H1 (cell line): ENCODE results near the gene RPS21. TPM values are rescaled to one million over a fixed set of nuclear protein-coding genes. Genes with fewer than 3 reads are reported as not detected.

Experiments used
- CTCF ChIA-PET: fragments of 300-600 bp; sonication (Branson Sonifier 250); formaldehyde crosslinking; loops from one replicate; lab custom pipeline; 2021; ENCODE audit not compliant: partially characterized antibody; lab: Charles Lee
- POLR2A ChIA-PET: fragments of 300-600 bp; sonication (Branson Sonifier 250); formaldehyde crosslinking; loops from one replicate; lab custom pipeline; 2021; ENCODE audit warnings: inconsistent platforms; ENCODE audit not compliant: partially characterized antibody; lab: Charles Lee
- DNase-seq, 2 experiments: peaks; one replicate each; pipeline versions ENCODE4 v3.0.0 to v3.0.0-alpha.2; 2010 to 2022; ENCODE audit warnings: low spot score in 2 of 2, low read depth in 1 of 2, mixed read lengths in 1 of 2
- FAIRE-seq: peaks from 2 replicates; lab custom pipeline; 2011; peaks lifted over from hg19 to GRCh38; lab: Jason Lieb, UNC
- H2AFZ ChIP-seq: 2 replicates; pipeline ENCODE4 v1.8.1; 2012; ENCODE audit warnings: low read length, inconsistent platforms
- H2AK5ac ChIP-seq: 2 replicates; pipeline ENCODE4 v1.6.1; 2013; ENCODE audit warnings: low read depth, low read length
- H2BK120ac ChIP-seq: replicated peaks from 2 replicates; pipeline ENCODE3; 2013; ENCODE audit warnings: low read depth, low read length, inconsistent platforms
- H2BK12ac ChIP-seq: 2 replicates; pipeline ENCODE4 v1.6.1; 2013; ENCODE audit warnings: low read depth, low read length
- H2BK15ac ChIP-seq: 2 replicates; pipeline ENCODE4 v1.6.1; 2013; ENCODE audit warnings: low read length
- H2BK20ac ChIP-seq: 2 replicates; pipeline ENCODE4 v1.6.1; 2013; ENCODE audit warnings: low read length
- H2BK5ac ChIP-seq: 2 replicates; pipeline ENCODE4 v1.6.1; 2013; ENCODE audit warnings: low read depth, low read length
- H3K14ac ChIP-seq: 2 replicates; pipeline ENCODE4 v1.6.1; 2013; ENCODE audit warnings: inconsistent platforms; ENCODE audit not compliant: insufficient read length
- H3K18ac ChIP-seq: 2 replicates; pipeline ENCODE4 v1.6.1; 2013; ENCODE audit warnings: low read length; ENCODE audit errors: extremely low read depth
- H3K23ac ChIP-seq: 2 replicates; pipeline ENCODE4 v1.6.1; 2013; ENCODE audit warnings: inconsistent platforms; ENCODE audit not compliant: insufficient read length
- H3K23me2 ChIP-seq: 2 replicates; pipeline ENCODE4 v1.6.1; 2013; ENCODE audit warnings: low read depth, low read length
- H3K27ac ChIP-seq: 2 replicates; pipeline ENCODE4 v1.6.1; 2011; ENCODE audit warnings: low read depth, low read length, inconsistent platforms
- H3K27me3 ChIP-seq, 4 experiments: replicated peaks in 1 of 4; 1 replicate in 1 of 4; 2 replicates in 3 of 4; pipeline versions ENCODE4 v1.6.1 to v1.8.1; 2011 to 2013; ENCODE audit warnings: low read length in 3 of 4, mild to moderate bottlenecking in 3 of 4, inconsistent platforms in 2 of 4, mixed read lengths in 2 of 4, moderate library complexity in 1 of 4; ENCODE audit not compliant: control insufficient read depth in 3 of 4, insufficient read depth in 3 of 4; ENCODE audit errors: extremely low read depth in 1 of 4
- H3K36me3 ChIP-seq, 4 experiments: 2 replicates each; pipeline versions ENCODE4 v1.6.1 to v1.8.1; 2011 to 2013; ENCODE audit warnings: mild to moderate bottlenecking in 4 of 4, low read length in 3 of 4, moderate library complexity in 2 of 4, control low read depth in 1 of 4, inconsistent platforms in 1 of 4; ENCODE audit not compliant: insufficient read depth in 4 of 4, control insufficient read depth in 2 of 4
- H3K4ac ChIP-seq: replicated peaks from 2 replicates; pipeline ENCODE3; 2013; ENCODE audit warnings: low read length, low read depth, mixed read lengths, inconsistent platforms; ENCODE audit not compliant: insufficient read length
- H3K4me1 ChIP-seq, 4 experiments: replicated peaks in 1 of 4; 1 replicate in 1 of 4; 2 replicates in 3 of 4; pipeline versions ENCODE4 v1.6.1 to v1.8.1; 2011 to 2013; ENCODE audit warnings: low read length in 3 of 4, inconsistent platforms in 2 of 4, mixed read lengths in 1 of 4; ENCODE audit not compliant: insufficient read depth in 4 of 4, control insufficient read depth in 3 of 4
- H3K4me2 ChIP-seq, 2 experiments: 2 replicates each; pipeline versions ENCODE4 v1.6.1 to v1.8.1; 2011 to 2013; ENCODE audit warnings: low read depth in 2 of 2, low read length in 2 of 2, control low read depth in 1 of 2, inconsistent platforms in 1 of 2, mild to moderate bottlenecking in 1 of 2; ENCODE audit not compliant: insufficient read depth in 1 of 2
- H3K4me3 ChIP-seq, 4 experiments: fragments of 200-600, 300-600 bp in 1 of 4; sonication (generic), shearing (Covaris generic), sonication (Bioruptor Twin) in 1 of 4; 2 replicates each; pipeline versions ENCODE4 v1.5.1 to v1.8.1; 2011 to 2016; ENCODE audit warnings: low read length in 4 of 4, low read depth in 3 of 4, control low read depth in 2 of 4, inconsistent platforms in 2 of 4, mild to moderate bottlenecking in 2 of 4, mixed read lengths in 1 of 4, moderate library complexity in 1 of 4; ENCODE audit not compliant: insufficient read depth in 2 of 4; ENCODE audit errors: extremely low read depth in 1 of 4
- H3K56ac ChIP-seq: replicated peaks from 2 replicates; pipeline ENCODE3; 2013; ENCODE audit warnings: low read depth, mild to moderate bottlenecking, mixed read lengths, low read length, inconsistent platforms; ENCODE audit not compliant: insufficient read length
- H3K79me1 ChIP-seq: 2 replicates; pipeline ENCODE4 v1.6.1; 2013; ENCODE audit warnings: low read depth, low read length, control low read depth
- H3K79me2 ChIP-seq, 2 experiments: 2 replicates each; pipeline versions ENCODE4 v1.6.1 to v1.8.1; 2012 to 2013; ENCODE audit warnings: low read length in 2 of 2, mild to moderate bottlenecking in 2 of 2, inconsistent platforms in 1 of 2; ENCODE audit not compliant: insufficient read depth in 2 of 2, control insufficient read depth in 1 of 2
- H3K9ac ChIP-seq, 4 experiments: replicated peaks in 1 of 4; 1 replicate in 1 of 4; 2 replicates in 3 of 4; pipeline versions ENCODE4 v1.6.1 to v1.8.1; 2011 to 2013; ENCODE audit warnings: low read depth in 3 of 4, low read length in 3 of 4, control low read depth in 2 of 4, mild to moderate bottlenecking in 2 of 4, moderate library complexity in 2 of 4, inconsistent platforms in 1 of 4; ENCODE audit errors: extremely low read depth in 1 of 4
- H3K9me3 ChIP-seq, 2 experiments: 2 replicates each; pipeline versions ENCODE4 v1.6.1 to v1.8.1; 2012 to 2013; ENCODE audit warnings: mild to moderate bottlenecking in 2 of 2, moderate library complexity in 2 of 2, control low read depth in 1 of 2, inconsistent platforms in 1 of 2, low read depth in 1 of 2, low read length in 1 of 2, mixed read lengths in 1 of 2; ENCODE audit not compliant: insufficient read depth in 2 of 2
- H4K20me1 ChIP-seq, 2 experiments: replicated peaks in 1 of 2; 2 replicates each; pipeline versions ENCODE3 to v1.8.1; 2011 to 2013; ENCODE audit warnings: inconsistent platforms in 2 of 2, low read length in 2 of 2, mild to moderate bottlenecking in 1 of 2; ENCODE audit not compliant: insufficient read depth in 2 of 2, control insufficient read depth in 1 of 2
- H4K5ac ChIP-seq: 2 replicates; pipeline ENCODE4 v1.6.1; 2013; ENCODE audit warnings: low read length, low read depth, mixed read lengths, inconsistent platforms; ENCODE audit not compliant: insufficient read length
- H4K8ac ChIP-seq: 2 replicates; pipeline ENCODE4 v1.8.0; 2013; ENCODE audit warnings: mild to moderate bottlenecking, moderate library complexity, low read length, inconsistent platforms; ENCODE audit not compliant: insufficient read depth; ENCODE audit errors: extremely low read depth
- H4K91ac ChIP-seq: replicated peaks from 2 replicates; pipeline ENCODE3; 2013; ENCODE audit warnings: low read length, mixed read lengths, inconsistent platforms; ENCODE audit not compliant: insufficient read length
- CBX8 ChIP-seq: fragments of 300-800, 300-1000 bp; sonication (generic); IDR thresholded peaks from 2 replicates; pipeline ENCODE4 v1.7.1; 2016; ENCODE audit warnings: low read depth, low read length, borderline replicate concordance
- CREB1 ChIP-seq: IDR thresholded peaks from 2 replicates; pipeline ENCODE4 v1.6.1; 2012; ENCODE audit warnings: inconsistent platforms
- CTCF ChIP-seq, 3 experiments: IDR thresholded peaks; 1 replicate in 2 of 3; 2 replicates in 1 of 3; pipeline versions ENCODE4 v1.5.1 to v1.6.1; 2011; ENCODE audit warnings: low read length in 3 of 3, mild to moderate bottlenecking in 3 of 3, inconsistent platforms in 2 of 3, low read depth in 1 of 3, moderate library complexity in 1 of 3; ENCODE audit not compliant: insufficient read depth in 1 of 3; ENCODE audit errors: control extremely low read depth in 1 of 3
- E2F6 ChIP-seq: IDR thresholded peaks from 2 replicates; pipeline ENCODE4 v1.6.1; 2012; ENCODE audit warnings: inconsistent platforms
- EGR1 ChIP-seq: IDR thresholded peaks from 2 replicates; pipeline ENCODE4 v1.6.1; 2011; ENCODE audit warnings: low read depth, low read length, borderline replicate concordance
- GABPA ChIP-seq: IDR thresholded peaks from 2 replicates; pipeline ENCODE4 v1.6.1; 2011; ENCODE audit warnings: mild to moderate bottlenecking, low read length, moderate library complexity, borderline replicate concordance; ENCODE audit not compliant: insufficient read depth
- SUZ12 ChIP-seq: fragments of 200-600 bp; sonication (generic); IDR thresholded peaks from 2 replicates; pipeline ENCODE4 v1.6.1; 2012; ENCODE audit warnings: mild to moderate bottlenecking, inconsistent platforms, low read length, moderate library complexity, mixed read lengths
- TAF1 ChIP-seq: IDR thresholded peaks from 2 replicates; pipeline ENCODE4 v1.6.1; 2011; ENCODE audit warnings: mild to moderate bottlenecking, low read depth, low read length
- TAF7 ChIP-seq: optimal IDR thresholded peaks from 2 replicates; pipeline ENCODE3; 2011; ENCODE audit warnings: low read depth, mild to moderate bottlenecking, inconsistent platforms, low read length, moderate library complexity, borderline replicate concordance
- WGBS, 2 experiments: shearing (Covaris generic) in 1 of 2; methylation state at CpG; one replicate each; pipeline versions ENCODE4 v1.1.6 to v1.1.7; 2013 to 2015; ENCODE audit warnings: low lambda C conversion rate in 2 of 2, mixed read lengths in 2 of 2, inconsistent platforms in 1 of 2, low coverage in 1 of 2, missing lambda C conversion rate in 1 of 2; ENCODE audit not compliant: insufficient replicate concordance in 2 of 2, insufficient coverage in 1 of 2, insufficient read length in 1 of 2; ENCODE audit errors: extremely low coverage in 1 of 2, missing lambda C conversion rate in 1 of 2; 5-methylcytosine and 5-hydroxymethylcytosine counted together
- polyA plus RNA-seq, 7 experiments: library from polyadenylated mRNA; depleted of rRNA in 3 of 7; stranded (reverse) in 5 of 7; unstranded in 2 of 7; fragments of >200 nt in 5 of 7; fragments of 200-250 nt in 2 of 7; gene quantifications; 1 replicate in 5 of 7; 2 replicates in 1 of 7; 4 replicates in 1 of 7; pipeline versions ENCODE4 v1.2.1 to v1.2.3, GENCODE V29; 2011 to 2013; ENCODE audit warnings: missing spikeins in 2 of 7, mixed read lengths in 2 of 7
- total RNA-seq: library from RNA; stranded (reverse); fragmentation: NEBNext Ultra II Directional; extraction: Animal tissue kit (Norgen Biotek cat#: 25700); gene quantifications from 2 replicates; pipeline ENCODE4 v1.2.1, GENCODE V29; 2021

Gene RPS21
- total and polyA plus RNA-seq, 2 of the 8 experiments (the other 6 are each of a cell fraction or from before 2014, with no cell fraction given), result 1,787 to 7,219 TPM

- Histone ChIP-seq H3K23me2 (no peaks in the 10 kb centered on the region), H3K18ac (no peak overlapping the region), H3K27ac (no peak overlapping the region), H4K20me1 (peaks cover 0 to 2% of the 10 kb centered on the region in 2 experiments), H2BK12ac (no peak overlapping the region), H2BK120ac (no peak overlapping the region), H3K27me3 (peaks cover 0 to 3% (median 0%) of the 10 kb centered on the region in 4 experiments; a peak in 2 of 7 replicates), H4K5ac (no peak overlapping the region), H3K23ac (no peak overlapping the region), H4K91ac (no peak overlapping the region), H3K14ac (no peak overlapping the region), H3K56ac (no peak overlapping the region), H2BK5ac (no peak overlapping the region), H3K36me3 (no peaks in the 10 kb centered on the region), H2BK20ac (no peak overlapping the region), H3K9me3 (no peaks in the 10 kb centered on the region), H3K9ac (no peak overlapping the region), H2BK15ac (no peak overlapping the region), H3K79me2 (no peaks in the 10 kb centered on the region), H3K4me3 (no peak overlapping the region), H3K4ac (no peak overlapping the region), H2AFZ (no peak overlapping the region), H4K8ac (no peak overlapping the region), H2AK5ac (no peak overlapping the region), H3K79me1 (no peaks in the 10 kb centered on the region), H3K4me2 (no peak overlapping the region), H3K4me1 (peaks cover 0 to 8% (median 0%) of the 10 kb centered on the region in 4 experiments; a peak in 2 of 7 replicates)
- DNase-seq, result no peak
- 79% methylated on average over 10 of the region's 22 CpGs; no CpG with 5 or more reads in 1 of the 2 experiments for WGBS, 2 experiments
- CTCF ChIA-PET, result interaction anchor here (0.8 to 7.1 kb wide), 11 partner anchors 9 to 74 kb away, joined by 3 to 104 read pairs (median 4); partner anchors contain the start of gene RBBP8NL
- FAIRE-seq, result no peak
- POLR2A ChIA-PET, result interaction anchor here (2.4 kb wide), 1 partner anchor 10 kb away, joined by 15 read pairs; no protein-coding TSS in a partner anchor
- TF ChIP-seq GABPA (peak; percentile 79; the same call in 1 of the 2 replicates), CBX8 (no peak), EGR1 (no peak), TAF1 (no peak), SUZ12 (no peak), CTCF (IDR thresholded peaks at IDR 0.05; ENCODE audit: control extremely low read depth in 1 of 3, insufficient read depth in 1 of 3, low read depth in 1 of 3, low read length in 3 of 3) (peak in 2 of 3 experiments; percentile 61 to 66; a peak in 3 of 4 replicates), E2F6 (no peak), TAF7 (no peak), CREB1 (no peak)
These were observed 27.1 kb downstream of the RPS21 start for GRCh38 chr20:62413896-62414481.
